H1 (cell line): ENCODE measurements around the gene CS. TPM values are rescaled to one million over a fixed set of nuclear protein-coding genes. Genes with fewer than 3 reads are reported as not detected.

Experiments used
- CBX5 ChIP-seq: fragments of 300-800, 300-1000 bp; sonication (generic); IDR thresholded peaks from 2 replicates; pipeline ENCODE4 v1.7.1; 2016; ENCODE audit warnings: antibody characterized with exemption, low read length, low read depth
- CREB1 ChIP-seq: IDR thresholded peaks from 2 replicates; pipeline ENCODE4 v1.6.1; 2012; ENCODE audit warnings: inconsistent platforms
- KDM5A ChIP-seq: fragments of 200-600 bp; IDR thresholded peaks from 2 replicates; pipeline ENCODE4 v1.7.1; 2012; ENCODE audit warnings: mild to moderate bottlenecking, low read length, inconsistent platforms, mixed read lengths
- POLR2AphosphoS5 ChIP-seq: IDR thresholded peaks from 2 replicates; pipeline ENCODE4 v1.6.1; 2011; ENCODE audit warnings: low read depth, low read length
- TBP ChIP-seq: IDR thresholded peaks from 2 replicates; pipeline ENCODE4 v1.6.1; 2011; ENCODE audit warnings: low read depth, low read length, improper control_type of control experiment
- polyA plus RNA-seq, 7 experiments: library from polyadenylated mRNA; depleted of rRNA in 3 of 7; stranded (reverse) in 5 of 7; unstranded in 2 of 7; fragments of >200 nt in 5 of 7; fragments of 200-250 nt in 2 of 7; gene quantifications; 1 replicate in 5 of 7; 2 replicates in 1 of 7; 4 replicates in 1 of 7; pipeline versions ENCODE4 v1.2.1 to v1.2.3, GENCODE V29; 2011 to 2013; ENCODE audit warnings: missing spikeins in 2 of 7, mixed read lengths in 2 of 7
- total RNA-seq: library from RNA; stranded (reverse); fragmentation: NEBNext Ultra II Directional; extraction: Animal tissue kit (Norgen Biotek cat#: 25700); gene quantifications from 2 replicates; pipeline ENCODE4 v1.2.1, GENCODE V29; 2021

Gene CS
- total and polyA plus RNA-seq, 2 of the 8 experiments (the other 6 are each of a cell fraction or from before 2014, with no cell fraction given), result 96.6 to 238 TPM

DNA sequence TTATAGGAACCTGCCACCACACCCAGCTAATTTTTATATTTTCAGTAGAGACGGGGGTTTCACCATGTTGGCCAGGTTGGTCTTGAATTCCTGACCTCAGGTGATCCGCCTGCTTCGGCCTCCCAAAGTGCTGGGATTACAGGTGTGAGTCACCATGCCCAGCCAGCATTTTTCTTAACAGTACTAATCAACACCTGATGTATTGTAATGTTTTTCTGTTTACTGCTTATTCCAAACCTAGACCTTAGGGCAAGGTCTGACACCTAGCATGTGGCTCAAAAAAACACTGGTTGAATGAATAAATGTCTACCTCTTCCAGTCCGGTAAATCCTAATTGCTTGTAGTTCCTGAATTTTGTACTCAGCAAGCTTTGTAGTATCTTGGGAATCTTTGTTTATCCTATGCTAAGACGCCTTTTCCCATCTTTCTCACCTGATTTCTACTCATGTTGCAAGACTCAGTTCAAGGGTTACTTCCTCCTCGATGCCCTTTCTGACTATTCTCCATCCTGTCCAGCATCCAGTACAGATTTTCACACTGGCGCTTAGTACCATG lies 30.9 kb upstream of the CS start (continued):
- TF ChIP-seq CBX5, result no peak
- no peak for TF ChIP-seq POLR2AphosphoS5
- no peak for TF ChIP-seq CREB1
- no peak for TF ChIP-seq KDM5A
- no peak for TF ChIP-seq TBP
